A549 (cell line): ENCODE data around the gene FAHD2A. TPM values are rescaled to one million over a fixed set of nuclear protein-coding genes. Genes with fewer than 3 reads are reported as not detected.
"Not testable (repeated sequence)": the region's sequence is repeated elsewhere in the genome, so short reads cannot be mapped to it uniquely, and the experiment has no call there.

Experiments used
- ATAC-seq, 2 experiments: fragments of 200-7000 bp in 1 of 2; fragments of >200 bp in 1 of 2; cut with Nextera tagmentation in 1 of 2; cut with Tn5 transposase in 1 of 2; 3 replicates each; pipeline versions ENCODE4 v1.8.0 to v1.9.1; 2018 to 2020; ENCODE audit warnings: mild to moderate bottlenecking in 1 of 2, moderate library complexity in 1 of 2
- CTCF ChIA-PET: fragments of 300-600 bp; sonication (Branson Sonifier 250); formaldehyde crosslinking; extraction: SDS; loops from one replicate; lab custom pipeline; 2021; ENCODE audit warnings: antibody characterized with exemption, inconsistent platforms; lab: Yijun Ruan, JAX
- POLR2A ChIA-PET: fragments of 350-600 bp; formaldehyde crosslinking; extraction: SDS; loops from one replicate; lab custom pipeline; 2021; ENCODE audit warnings: antibody characterized with exemption, inconsistent platforms; lab: Yijun Ruan, JAX
- DNase-seq, 2 experiments: peaks; one replicate each; pipeline versions ENCODE4 v3.0.0 to v3.0.0-alpha.2; 2011 to 2016; ENCODE audit warnings: low read depth in 1 of 2, low spot score in 1 of 2
- FAIRE-seq: peaks from 2 replicates; lab custom pipeline; 2011; peaks lifted over from hg19 to GRCh38; lab: Jason Lieb, UNC
- H3K27ac ChIP-seq, 2 experiments: fragments of >200 bp; sonication (Bioruptor Twin); formaldehyde crosslinking; 3 replicates each; pipeline ENCODE4 v1.5.1; 2016 to 2017
- H3K4me1 ChIP-seq: fragments of >200 bp; sonication (Bioruptor Twin); formaldehyde crosslinking; 3 replicates; pipeline ENCODE4 v1.6.1; 2016
- H3K4me2 ChIP-seq: fragments of >200 bp; sonication (Bioruptor Twin); formaldehyde crosslinking; 3 replicates; pipeline ENCODE4 v1.6.1; 2016
- H3K4me3 ChIP-seq: fragments of >200 bp; sonication (Bioruptor Twin); formaldehyde crosslinking; 3 replicates; pipeline ENCODE4 v1.5.1; 2016
- H3K9me3 ChIP-seq: fragments of >200 bp; sonication (Bioruptor Twin); formaldehyde crosslinking; 3 replicates; pipeline ENCODE4 v1.6.1; 2016
- ATOH8 ChIP-seq: fragments of 250-450 bp; sonication (Bioruptor Pico); IDR thresholded peaks from 2 replicates; pipeline ENCODE4 v1.5.0; 2020; ENCODE audit warnings: low read depth, mild to moderate bottlenecking, moderate library complexity
- CBX8 ChIP-seq: fragments of 200-600 bp; sonication (generic); IDR thresholded peaks from 2 replicates; pipeline ENCODE4 v1.6.1; 2016
- CEBPB ChIP-seq, 2 experiments: fragments of >200 bp in 1 of 2; sonication (Bioruptor Twin) in 1 of 2; formaldehyde crosslinking in 1 of 2; IDR thresholded peaks; 2 replicates each; pipeline ENCODE4 v1.6.1; 2012 to 2016
- CHD4 ChIP-seq: fragments of 200-600 bp; sonication (generic); IDR thresholded peaks from 2 replicates; pipeline ENCODE4 v1.6.1; 2016; ENCODE audit warnings: antibody characterized with exemption, mild to moderate bottlenecking, borderline replicate concordance
- E2F6 ChIP-seq: IDR thresholded peaks from 2 replicates; pipeline ENCODE4 v1.6.1; 2012; ENCODE audit warnings: low read depth, borderline replicate concordance
- ESRRA ChIP-seq: fragments of 150-350 bp; IDR thresholded peaks from 2 replicates; pipeline ENCODE4 v1.6.1; 2014; ENCODE audit warnings: mild to moderate bottlenecking, low read length, borderline replicate concordance
- FOSL2 ChIP-seq, 2 experiments: fragments of 450-650 bp in 1 of 2; fragments of >200 bp in 1 of 2; sonication (Bioruptor Twin) in 1 of 2; formaldehyde crosslinking; IDR thresholded peaks; 2 replicates each; pipeline versions ENCODE4 v1.5.0 to v1.6.1; 2016 to 2020; ENCODE audit warnings: mild to moderate bottlenecking in 1 of 2, moderate library complexity in 1 of 2
- HOXA7 ChIP-seq: fragments of 250-450 bp; sonication (Bioruptor Pico); IDR thresholded peaks from 2 replicates; pipeline ENCODE4 v1.5.0; 2020; ENCODE audit warnings: mild to moderate bottlenecking, moderate library complexity
- HOXB5 ChIP-seq: fragments of 250-450 bp; sonication (Bioruptor Pico); IDR thresholded peaks from 2 replicates; pipeline ENCODE4 v1.5.0; 2020; ENCODE audit warnings: mild to moderate bottlenecking, moderate library complexity
- JUNB ChIP-seq: fragments of >200 bp; sonication (Bioruptor Twin); formaldehyde crosslinking; IDR thresholded peaks from 2 replicates; pipeline ENCODE4 v1.6.1; 2016
- KDM1A ChIP-seq: fragments of 200-600 bp; sonication (generic); IDR thresholded peaks from 2 replicates; pipeline ENCODE4 v1.6.1; 2016; ENCODE audit warnings: low read depth, mild to moderate bottlenecking
- MAFK ChIP-seq: fragments of 450-650 bp; IDR thresholded peaks from 2 replicates; pipeline ENCODE4 v1.6.1; 2014; ENCODE audit not compliant: partially characterized antibody
- MAX ChIP-seq: IDR thresholded peaks from 2 replicates; pipeline ENCODE4 v1.6.1; 2012
- MYC ChIP-seq: IDR thresholded peaks from 2 replicates; pipeline ENCODE4 v1.6.1; 2012; ENCODE audit warnings: mild to moderate bottlenecking, inconsistent platforms, low read length, improper control_type of control experiment, borderline replicate concordance
- NPAS2 ChIP-seq: fragments of 250-450 bp; sonication (Bioruptor Pico); IDR thresholded peaks from 2 replicates; pipeline ENCODE4 v1.8.0; 2022; ENCODE audit warnings: mild to moderate bottlenecking, moderate library complexity, borderline replicate concordance
- PBX3 ChIP-seq: IDR thresholded peaks from 2 replicates; pipeline ENCODE4 v1.6.1; 2012
- POLR2AphosphoS2 ChIP-seq: conservative IDR thresholded peaks from 2 replicates; pipeline ENCODE4 v1.6.1; 2012; ENCODE audit warnings: low read length, improper control_type of control experiment, inconsistent platforms
- REST ChIP-seq: fragments of 200-600 bp; sonication (generic); IDR thresholded peaks from 2 replicates; pipeline ENCODE4 v1.6.1; 2016; ENCODE audit warnings: antibody characterized with exemption, mild to moderate bottlenecking, moderate library complexity
- TFCP2L1 ChIP-seq: fragments of 250-450 bp; sonication (Bioruptor Pico); IDR thresholded peaks from 2 replicates; pipeline ENCODE4 v1.5.0; 2021; ENCODE audit warnings: mild to moderate bottlenecking
- ZFP36 ChIP-seq: fragments of 450-650 bp; IDR thresholded peaks from 2 replicates; pipeline ENCODE4 v1.6.1; 2014; ENCODE audit warnings: borderline replicate concordance; ENCODE audit not compliant: partially characterized antibody
- ZNF302 ChIP-seq: fragments of 250-450 bp; sonication (Bioruptor Pico); IDR thresholded peaks from 2 replicates; pipeline ENCODE4 v1.9.0; 2021; ENCODE audit warnings: inconsistent platforms, mild to moderate bottlenecking, moderate library complexity
- whole genome bisulfite sequencing: methylation state at CpG from one replicate; pipeline ENCODE4 v1.1.6; 2017; ENCODE audit errors: missing lambda C conversion rate; 5-methylcytosine and 5-hydroxymethylcytosine counted together
- polyA plus RNA-seq, 4 experiments: library from polyadenylated mRNA; depleted of rRNA in 3 of 4; stranded (reverse); fragments of >200 nt; fragmentation: RNase III in 1 of 4; extraction: RNeasy Plus Mini Kit Qiagen cat#74134 plus additional on column Dnase treatment in 1 of 4; gene quantifications; 2 replicates in 3 of 4; 3 replicates in 1 of 4; pipeline ENCODE4 v1.2.3, GENCODE V29; 2011 to 2017

FAHD2A gene
- polyA plus RNA-seq, 2 of the 4 experiments (the other 2 are of a cell fraction): 28.1 to 33.0 TPM

- POLR2A ChIA-PET: no interaction called here
- no peaks in the 10 kb centered on the region for H3K9me3 ChIP-seq
- ATAC-seq (peak in 1 of 2 experiments; percentile 17; a peak in 2 of 6 replicates), DNase-seq (no peak), FAIRE-seq (no peak)
- TF ChIP-seq CEBPB (IDR thresholded peaks at IDR 0.05) (no peak), ESRRA (no peak), E2F6 (no peak), CBX8 (no peak), JUNB (no peak), HOXB5 (CRISPR knock-in tag) (no peak), MYC (no peak), FOSL2 (IDR thresholded peaks at IDR 0.05) (no peak), FOSL2 (CRISPR knock-in tag; IDR thresholded peaks at IDR 0.05) (no peak), KDM1A (no peak), PBX3 (no peak), NPAS2 (CRISPR knock-in tag) (no peak), MAFK (no peak), HOXA7 (no peak), MAX (no peak), TFCP2L1 (CRISPR knock-in tag) (no peak), ATOH8 (CRISPR knock-in tag) (no peak), ZFP36 (no peak), CHD4 (no peak), ZNF302 (CRISPR knock-in tag) (no peak)
- CTCF ChIA-PET: interaction anchor here (4.2 kb wide), 1 partner anchor 11 kb away, joined by 27 read pairs; no protein-coding TSS in a partner anchor
- no peak overlapping the region for H3K4me2 ChIP-seq
- no peaks in the 10 kb centered on the region for H3K4me1 ChIP-seq
- 59% methylated on average over 13 of the region's 17 CpGs for WGBS
- no peak overlapping the region for H3K27ac ChIP-seq
- H3K4me3 ChIP-seq: no peak overlapping the region
These were observed 25.0 kb upstream of the FAHD2A start for GRCh38 chr2:95377216-95378123.

- H3K9me3 ChIP-seq, ATAC-seq, H3K4me2 ChIP-seq, DNase-seq, H3K4me3 ChIP-seq, H3K27ac ChIP-seq, FAIRE-seq, H3K4me1 ChIP-seq, POLR2A ChIA-PET: not testable (repeated sequence)
- 84% methylated on average over 7 of the region's 7 CpGs for WGBS
- CTCF ChIA-PET: interaction anchor here (4.2 kb wide), 1 partner anchor 10 kb away, joined by 27 read pairs; no protein-coding TSS in a partner anchor
These were observed 24.2 kb upstream of the FAHD2A start for GRCh38 chr2:95378281-95378680.

GRCh38 chr2:95379371-95379831 lies 23.1 kb upstream of the FAHD2A start:
- TF ChIP-seq POLR2AphosphoS2 (no peak), REST (no peak)
- Histone ChIP-seq H3K4me3 (no peak overlapping the region), H3K27ac (no peak overlapping the region), H3K4me2 (no peak overlapping the region), H3K9me3 (no peaks in the 10 kb centered on the region), H3K4me1 (no peaks in the 10 kb centered on the region)
- POLR2A ChIA-PET: no interaction called here
- CTCF ChIA-PET: interaction anchor here (0.6 to 4.2 kb wide), 4 partner anchors 9 to 32 kb away, joined by 3 to 27 read pairs (median 4); no protein-coding TSS in a partner anchor
- ATAC-seq (peak in 1 of 2 experiments; percentile 14; a peak in 1 of 6 replicates), DNase-seq (peak in 1 of 2 experiments; percentile 19), FAIRE-seq (no peak)
- 28% methylated on average over 8 of the region's 8 CpGs for WGBS
